Ishikawa (cell line): Measurements from ENCODE around the gene RELN.

Source experiments
- CEBPB ChIP-seq: IDR thresholded peaks from 2 replicates; pipeline ENCODE4 v1.6.1; 2012
- EGR1 ChIP-seq: IDR thresholded peaks from 2 replicates; pipeline ENCODE4 v1.6.1; 2012
- FOXM1 ChIP-seq: IDR thresholded peaks from 2 replicates; pipeline ENCODE4 v1.6.1; 2012; ENCODE audit warnings: low read depth, borderline replicate concordance
- NFIC ChIP-seq: IDR thresholded peaks from 2 replicates; pipeline ENCODE4 v1.6.1; 2012
- REST ChIP-seq: IDR thresholded peaks from 2 replicates; pipeline ENCODE4 v1.6.1; 2012; ENCODE audit warnings: low read depth, mild to moderate bottlenecking
- TAF1 ChIP-seq: IDR thresholded peaks from 2 replicates; pipeline ENCODE4 v1.6.1; 2012; ENCODE audit warnings: low read depth, mild to moderate bottlenecking
- TEAD4 ChIP-seq: IDR thresholded peaks from 2 replicates; pipeline ENCODE4 v1.6.1; 2012

GRCh38 chr7:103856929-103857328 is 132.5 kb downstream of the RELN start:
- TF ChIP-seq TAF1 (no peak), NFIC (no peak), FOXM1 (no peak), EGR1 (no peak), CEBPB (no peak), REST (no peak), TEAD4 (no peak)
